Colonic mucosa (tissue), 4 donors: ENCODE data around the gene SPIN2B. TPM values are rescaled to one million over a fixed set of nuclear protein-coding genes. Genes with fewer than 3 reads are reported as not detected.
A peak's percentile ranks its signal among the peaks of the same experiment; 100 is the strongest.
"Not testable (repeated sequence)": the region's sequence is repeated elsewhere in the genome, so short reads cannot be mapped to it uniquely, and the experiment has no call there.

Experiments used
- DNase-seq: peaks from one replicate; pipeline ENCODE4 v3.0.0-alpha.2; 2020
- H3K27ac ChIP-seq: fragments of 200-600 bp; one replicate; pipeline ENCODE4 v1.8.0; 2021
- H3K27me3 ChIP-seq: fragments of 200-600 bp; one replicate; pipeline ENCODE4 v1.8.0; 2021
- H3K36me3 ChIP-seq: fragments of 200-600 bp; one replicate; pipeline ENCODE4 v1.8.0; 2021
- H3K4me1 ChIP-seq: fragments of 200-600 bp; one replicate; pipeline ENCODE4 v1.8.0; 2021; ENCODE audit warnings: mild to moderate bottlenecking
- H3K4me3 ChIP-seq: fragments of 200-600 bp; one replicate; pipeline ENCODE4 v1.8.0; 2021
- H3K9ac ChIP-seq, 2 donors: one replicate each; pipeline ENCODE4 v1.7.0; 2013; ENCODE audit warnings: control low read depth in 2 of 2, low read depth in 2 of 2, low read length in 2 of 2
- H3K9me3 ChIP-seq: fragments of 200-600 bp; one replicate; pipeline ENCODE4 v1.8.0; 2021
- intact Hi-C: fragments of 100-400 bp; cut with DNase I; formaldehyde crosslinking; loops from one replicate; pipeline ENCODE4 v1.14.1; 2022
- total RNA-seq, 2 donors: library from RNA; stranded (reverse); fragmentation: NEBNext Ultra II Directional in 1 of 2; extraction: Animal tissue kit (Norgen Biotek cat#: 25700) in 1 of 2; gene quantifications; one replicate each; pipeline ENCODE4 v1.2.1, GENCODE V29; 2021
- TF ChIP-seq, protein P1 (sequence below): fragments of 200-600 bp; IDR thresholded peaks from one replicate; pipeline ENCODE4 v1.8.0; 2022; ENCODE audit warnings: antibody characterized with exemption, mild to moderate bottlenecking
- donor health status: healthy.
- donor health status: DM: no; HTN: no; CAD: no.
- donor health status: DM: no; HTN: no; CAD: no.

Gene SPIN2B
- total RNA-seq, 2 donors from 2014 or later: 9.9 to 10.2 TPM

DNA sequence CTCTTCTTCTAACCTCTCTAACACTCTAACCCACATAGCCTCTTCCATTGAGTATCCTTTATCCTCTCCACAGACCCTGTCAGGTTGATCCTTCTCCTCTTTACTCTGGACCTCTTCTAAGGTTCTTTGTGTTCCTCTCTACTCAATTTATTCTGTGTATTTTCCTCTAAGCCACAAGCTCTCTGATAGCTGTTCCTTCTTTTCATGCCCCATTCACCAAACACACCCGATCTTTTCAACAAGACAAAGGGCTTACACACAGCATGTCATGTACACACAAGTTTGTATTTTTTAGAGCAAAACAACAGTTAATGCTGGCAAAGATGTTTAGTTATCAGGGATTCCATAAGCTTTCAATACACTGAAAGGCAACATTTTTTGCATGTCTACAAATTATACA, 1.9 kb downstream of the SPIN2B start:
- Histone ChIP-seq H3K27ac (no peak overlapping the region), H3K27me3 (no peaks in the 10 kb centered on the region), H3K9ac (no peak overlapping the region), H3K4me1 (no peaks in the 10 kb centered on the region), H3K4me3 (no peak overlapping the region), H3K9me3 (no peaks in the 10 kb centered on the region), H3K36me3 (no peaks in the 10 kb centered on the region)
- TF ChIP-seq, protein P1, sequence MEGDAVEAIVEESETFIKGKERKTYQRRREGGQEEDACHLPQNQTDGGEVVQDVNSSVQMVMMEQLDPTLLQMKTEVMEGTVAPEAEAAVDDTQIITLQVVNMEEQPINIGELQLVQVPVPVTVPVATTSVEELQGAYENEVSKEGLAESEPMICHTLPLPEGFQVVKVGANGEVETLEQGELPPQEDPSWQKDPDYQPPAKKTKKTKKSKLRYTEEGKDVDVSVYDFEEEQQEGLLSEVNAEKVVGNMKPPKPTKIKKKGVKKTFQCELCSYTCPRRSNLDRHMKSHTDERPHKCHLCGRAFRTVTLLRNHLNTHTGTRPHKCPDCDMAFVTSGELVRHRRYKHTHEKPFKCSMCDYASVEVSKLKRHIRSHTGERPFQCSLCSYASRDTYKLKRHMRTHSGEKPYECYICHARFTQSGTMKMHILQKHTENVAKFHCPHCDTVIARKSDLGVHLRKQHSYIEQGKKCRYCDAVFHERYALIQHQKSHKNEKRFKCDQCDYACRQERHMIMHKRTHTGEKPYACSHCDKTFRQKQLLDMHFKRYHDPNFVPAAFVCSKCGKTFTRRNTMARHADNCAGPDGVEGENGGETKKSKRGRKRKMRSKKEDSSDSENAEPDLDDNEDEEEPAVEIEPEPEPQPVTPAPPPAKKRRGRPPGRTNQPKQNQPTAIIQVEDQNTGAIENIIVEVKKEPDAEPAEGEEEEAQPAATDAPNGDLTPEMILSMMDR: no peak
- DNase-seq: no peak
- intact Hi-C loops: no loop called here

DNA sequence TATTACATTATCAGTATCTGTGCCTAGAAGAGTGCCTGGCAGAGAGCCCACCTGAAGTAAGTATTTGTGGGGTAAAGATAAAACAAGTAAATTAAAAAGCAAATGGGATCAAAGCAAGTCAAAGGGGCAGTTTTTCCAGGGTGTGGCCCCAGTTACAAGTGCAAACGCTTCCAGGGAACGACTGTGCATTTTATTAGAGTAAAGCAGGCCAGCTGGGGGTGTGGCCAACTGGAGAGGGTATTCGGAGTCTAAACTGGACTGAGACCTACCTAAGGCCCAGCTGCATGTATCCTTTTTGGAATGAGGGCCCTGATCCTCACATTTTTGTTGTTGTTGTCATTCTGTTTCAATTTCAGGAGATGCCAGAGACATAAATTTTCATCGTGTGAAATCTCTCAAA, 3.8 kb downstream of the SPIN2B start:
- H3K9me3 ChIP-seq, H3K27ac ChIP-seq, H3K36me3 ChIP-seq, H3K9ac ChIP-seq, H3K4me3 ChIP-seq, H3K27me3 ChIP-seq, intact Hi-C loops, H3K4me1 ChIP-seq: not testable (repeated sequence)
- peak; percentile 36 for DNase-seq

DNA sequence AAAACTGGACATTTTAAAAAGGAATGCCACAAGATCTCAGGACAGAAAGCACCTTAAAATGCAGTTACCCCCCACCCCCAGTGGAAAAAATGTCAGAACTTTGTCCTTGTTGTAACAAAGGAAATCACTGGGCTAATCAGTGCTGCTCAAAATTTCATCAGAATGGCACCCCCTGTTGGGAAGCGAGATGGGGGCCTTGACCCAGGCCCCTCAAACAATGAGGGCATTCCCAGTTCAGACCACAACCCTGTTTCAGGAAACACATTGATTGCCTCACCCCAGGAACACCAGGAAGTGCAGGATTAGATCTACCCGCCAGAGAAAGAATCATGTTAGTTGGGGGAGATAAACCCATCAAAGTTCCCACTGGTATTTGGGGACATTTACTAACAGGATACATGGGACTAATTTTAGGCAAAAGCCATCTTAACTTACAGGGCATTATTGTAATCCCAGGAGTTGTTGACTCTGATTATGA, 16.4 kb downstream of the SPIN2B start:
- TF ChIP-seq, protein P1: no peak
- no peak overlapping the region for H3K27ac ChIP-seq
- H3K36me3 ChIP-seq: no peaks in the 10 kb centered on the region
- no peaks in the 10 kb centered on the region for H3K9me3 ChIP-seq
- H3K4me1 ChIP-seq: no peaks in the 10 kb centered on the region
- no peak overlapping the region for H3K4me3 ChIP-seq
- no peaks in the 10 kb centered on the region for H3K27me3 ChIP-seq
- H3K9ac ChIP-seq: no peak overlapping the region
- no peak for DNase-seq
- intact Hi-C loops: no loop called here

DNA sequence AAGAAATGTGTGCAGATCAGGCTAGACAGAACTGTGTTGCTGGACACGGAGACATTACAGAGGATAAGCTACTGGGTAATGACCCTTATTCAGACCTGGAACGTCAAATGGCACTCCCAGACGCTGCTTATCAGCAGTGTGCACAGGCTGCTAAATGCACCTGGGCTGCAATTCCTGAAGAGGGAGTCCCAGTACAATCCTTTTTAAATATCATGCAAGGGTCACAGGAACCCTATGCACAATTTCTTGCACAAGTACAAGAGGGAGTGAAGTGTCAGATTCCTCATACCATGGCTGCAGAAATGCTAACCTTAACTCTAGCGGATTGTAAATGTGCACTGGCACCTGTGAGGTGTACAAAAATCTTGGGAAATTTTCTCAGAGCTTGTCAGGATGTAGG, 16.9 kb downstream of the SPIN2B start:
- Histone ChIP-seq H3K4me3 (no peak overlapping the region), H3K4me1 (no peaks in the 10 kb centered on the region), H3K9me3 (no peaks in the 10 kb centered on the region), H3K36me3 (no peaks in the 10 kb centered on the region), H3K9ac (no peak overlapping the region), H3K27me3 (no peaks in the 10 kb centered on the region), H3K27ac (no peak overlapping the region)
- TF ChIP-seq, protein P1: no peak
- no peak for DNase-seq
- intact Hi-C loops: no loop called here

DNA sequence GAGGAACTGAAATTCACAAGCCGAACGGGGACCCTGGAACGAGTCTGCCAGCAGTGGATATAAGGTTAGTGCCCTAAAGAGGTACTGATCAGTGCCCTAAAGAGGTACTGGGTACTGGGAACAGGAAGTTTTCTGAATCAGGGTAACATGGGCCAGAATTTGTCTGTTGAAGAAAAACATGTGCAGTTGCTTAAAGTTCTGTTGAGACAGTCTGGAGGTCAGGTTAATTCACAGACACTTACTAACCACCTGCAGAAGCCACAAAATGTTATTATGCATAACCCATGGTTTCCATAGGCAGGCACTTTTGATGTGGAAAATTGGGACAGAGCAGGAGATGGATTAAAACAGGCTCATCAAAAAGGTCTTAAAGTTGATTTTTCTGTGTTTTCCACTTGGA, 17.9 kb downstream of the SPIN2B start:
- TF ChIP-seq, protein P1: no peak
- intact Hi-C loops: no loop called here

DNA sequence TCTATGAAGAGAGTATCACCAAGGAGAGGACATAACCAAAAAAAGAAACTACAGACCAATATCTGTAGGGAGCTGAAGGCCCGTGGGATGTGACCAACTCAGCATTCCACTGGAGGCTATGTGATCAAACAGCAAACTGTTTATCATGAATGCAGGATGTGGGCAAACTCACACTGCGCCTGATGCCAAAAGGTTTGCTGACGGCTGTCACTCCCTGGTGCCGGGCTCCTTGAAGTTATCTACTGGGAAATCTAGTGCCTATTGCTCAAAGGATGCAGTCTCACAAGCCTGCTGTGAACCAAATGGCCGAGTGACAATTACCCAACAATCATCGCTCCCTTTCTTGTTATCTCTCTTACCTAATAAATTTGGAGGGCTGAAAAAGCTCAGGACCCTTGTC, 18.4 kb downstream of the SPIN2B start:
- H3K9me3 ChIP-seq, intact Hi-C loops, H3K27ac ChIP-seq, H3K36me3 ChIP-seq, H3K4me3 ChIP-seq, H3K27me3 ChIP-seq, H3K4me1 ChIP-seq, H3K9ac ChIP-seq, DNase-seq: not testable (repeated sequence)

More for the DNA sequence above, 17.9 kb downstream of the SPIN2B start:
- Histone ChIP-seq H3K27me3 (no peaks in the 10 kb centered on the region), H3K9me3 (no peaks in the 10 kb centered on the region), H3K36me3 (no peaks in the 10 kb centered on the region), H3K4me1 (no peaks in the 10 kb centered on the region), H3K9ac (no peak overlapping the region), H3K4me3 (no peak overlapping the region), H3K27ac (no peak overlapping the region)
- no peak for DNase-seq

DNA sequence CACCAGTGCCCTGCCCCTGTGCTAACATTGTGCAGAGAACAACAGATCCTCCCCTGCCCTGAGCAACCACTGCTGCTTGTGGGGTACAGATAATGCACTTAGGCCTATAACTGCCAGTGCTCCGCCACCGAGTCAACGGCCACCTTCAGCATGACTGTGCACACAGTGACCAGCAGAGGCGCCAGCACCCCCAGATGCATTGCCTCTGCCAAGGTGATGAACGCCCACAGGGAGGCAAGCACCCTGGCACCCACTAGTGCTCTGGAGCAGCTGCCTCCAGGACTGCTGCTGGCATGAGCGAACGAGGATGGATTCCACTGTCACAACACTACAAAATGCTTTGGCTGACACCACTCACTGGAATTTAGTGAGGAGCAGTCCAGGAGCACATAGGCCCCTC, 38.2 kb downstream of the SPIN2B start:
- no peaks in the 10 kb centered on the region for H3K36me3 ChIP-seq
- intact Hi-C loops: no loop called here
- H3K9ac ChIP-seq: no peak overlapping the region
- H3K4me1 ChIP-seq: no peaks in the 10 kb centered on the region
- TF ChIP-seq, protein P1: no peak
- no peaks in the 10 kb centered on the region for H3K27me3 ChIP-seq
- no peaks in the 10 kb centered on the region for H3K9me3 ChIP-seq
- H3K27ac ChIP-seq: no peak overlapping the region
- H3K4me3 ChIP-seq: no peak overlapping the region
- DNase-seq: no peak
